Mucosa of rectum (tissue), 2 donors: ENCODE measurements around the gene FKBP15.
"Not testable (repeated sequence)": the region's sequence is repeated elsewhere in the genome, so short reads cannot be mapped to it uniquely, and the experiment has no call there.

ENCODE experiments used
- H3K27ac ChIP-seq, 2 donors: one replicate each; pipeline ENCODE4 v1.7.0; 2013; ENCODE audit warnings: inconsistent platforms in 2 of 2, low read depth in 2 of 2, low read length in 2 of 2
- H3K27me3 ChIP-seq, 2 donors: one replicate each; pipeline ENCODE4 v1.7.0; 2013; ENCODE audit warnings: low read length in 2 of 2; ENCODE audit not compliant: control insufficient read depth in 2 of 2, insufficient read depth in 2 of 2
- H3K36me3 ChIP-seq, 2 donors: one replicate each; pipeline ENCODE4 v1.7.0; 2013; ENCODE audit warnings: low read length in 2 of 2; ENCODE audit not compliant: control insufficient read depth in 2 of 2, insufficient read depth in 2 of 2
- H3K4me1 ChIP-seq, 2 donors: one replicate each; pipeline ENCODE4 v1.7.0; 2013; ENCODE audit warnings: low read length in 2 of 2, mild to moderate bottlenecking in 1 of 2; ENCODE audit not compliant: control insufficient read depth in 2 of 2, insufficient read depth in 2 of 2
- H3K4me3 ChIP-seq, 2 donors: one replicate each; pipeline ENCODE4 v1.7.0; 2013; ENCODE audit warnings: low read length in 2 of 2
- H3K9ac ChIP-seq, 2 donors: one replicate each; pipeline ENCODE4 v1.7.0; 2013; ENCODE audit warnings: low read length in 2 of 2, low read depth in 1 of 2, mild to moderate bottlenecking in 1 of 2
- H3K9me3 ChIP-seq, 2 donors: one replicate each; pipeline ENCODE4 v1.7.0; 2013; ENCODE audit warnings: low read length in 2 of 2; ENCODE audit not compliant: control insufficient read depth in 2 of 2
- donor health status: healthy.
- donor health status: Normal muscosa, but diverticular disease.

The FKBP15 gene

DNA sequence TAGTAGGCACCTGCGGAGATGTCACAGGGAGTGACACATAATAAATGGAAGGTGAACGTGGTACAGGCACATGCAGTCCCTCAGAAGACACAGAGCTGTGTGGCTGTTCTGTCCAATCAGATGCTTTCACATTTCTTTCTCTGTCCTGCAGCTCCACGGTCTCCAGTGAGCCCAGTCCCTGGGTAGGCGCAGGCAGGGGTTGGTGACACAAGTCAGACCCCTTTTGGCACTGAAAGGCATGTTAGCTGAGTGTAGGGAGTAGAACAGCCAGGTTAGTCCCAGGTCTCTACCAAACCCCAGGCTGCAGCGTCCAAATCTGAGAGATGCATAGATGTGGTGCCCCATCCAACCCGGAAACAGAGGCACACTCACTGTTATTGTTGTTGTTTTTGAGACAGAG is 67.5 kb downstream of the FKBP15 start:
- Histone ChIP-seq H3K27me3 (no peaks in the 10 kb centered on the region), H3K4me3 (no peak overlapping the region), H3K4me1 (peaks cover 7 to 11% of the 10 kb centered on the region in 2 donors), H3K9ac (no peak overlapping the region), H3K36me3 (peaks cover 10% of the 10 kb centered on the region in 2 donors), H3K27ac (no peak overlapping the region), H3K9me3 (no peaks in the 10 kb centered on the region)

DNA sequence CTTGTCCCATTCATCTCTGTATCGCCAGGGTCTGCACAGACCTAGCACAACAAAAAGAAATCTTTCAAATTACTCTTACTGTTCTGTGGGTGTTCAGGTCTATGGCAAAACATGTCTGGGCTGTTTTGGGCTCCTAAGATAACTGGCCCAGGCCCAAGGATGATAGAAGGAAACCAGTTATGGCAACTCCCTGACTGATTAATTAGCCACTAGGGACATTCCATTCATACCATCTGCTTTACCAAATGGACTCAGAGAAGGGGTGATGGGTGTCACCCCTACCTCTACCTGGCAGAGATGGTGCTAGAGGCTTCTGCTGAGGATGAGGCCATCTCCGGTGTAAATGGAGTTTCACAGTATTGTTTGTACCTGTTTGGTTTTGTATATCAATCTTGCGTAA is 68.4 kb downstream of the FKBP15 start:
- peak overlapping the region in 1 of 2 donors; percentile 32 for H3K27ac ChIP-seq
- no peaks in the 10 kb centered on the region for H3K9me3 ChIP-seq
- H3K36me3 ChIP-seq, result peaks cover 1% of the 10 kb centered on the region in 2 donors
- no peak overlapping the region for H3K9ac ChIP-seq
- no peaks in the 10 kb centered on the region for H3K27me3 ChIP-seq
- peak overlapping the region in 1 of 2 donors; percentile 49 for H3K4me3 ChIP-seq
- H3K4me1 ChIP-seq, result peaks cover 7 to 11% of the 10 kb centered on the region in 2 donors

DNA sequence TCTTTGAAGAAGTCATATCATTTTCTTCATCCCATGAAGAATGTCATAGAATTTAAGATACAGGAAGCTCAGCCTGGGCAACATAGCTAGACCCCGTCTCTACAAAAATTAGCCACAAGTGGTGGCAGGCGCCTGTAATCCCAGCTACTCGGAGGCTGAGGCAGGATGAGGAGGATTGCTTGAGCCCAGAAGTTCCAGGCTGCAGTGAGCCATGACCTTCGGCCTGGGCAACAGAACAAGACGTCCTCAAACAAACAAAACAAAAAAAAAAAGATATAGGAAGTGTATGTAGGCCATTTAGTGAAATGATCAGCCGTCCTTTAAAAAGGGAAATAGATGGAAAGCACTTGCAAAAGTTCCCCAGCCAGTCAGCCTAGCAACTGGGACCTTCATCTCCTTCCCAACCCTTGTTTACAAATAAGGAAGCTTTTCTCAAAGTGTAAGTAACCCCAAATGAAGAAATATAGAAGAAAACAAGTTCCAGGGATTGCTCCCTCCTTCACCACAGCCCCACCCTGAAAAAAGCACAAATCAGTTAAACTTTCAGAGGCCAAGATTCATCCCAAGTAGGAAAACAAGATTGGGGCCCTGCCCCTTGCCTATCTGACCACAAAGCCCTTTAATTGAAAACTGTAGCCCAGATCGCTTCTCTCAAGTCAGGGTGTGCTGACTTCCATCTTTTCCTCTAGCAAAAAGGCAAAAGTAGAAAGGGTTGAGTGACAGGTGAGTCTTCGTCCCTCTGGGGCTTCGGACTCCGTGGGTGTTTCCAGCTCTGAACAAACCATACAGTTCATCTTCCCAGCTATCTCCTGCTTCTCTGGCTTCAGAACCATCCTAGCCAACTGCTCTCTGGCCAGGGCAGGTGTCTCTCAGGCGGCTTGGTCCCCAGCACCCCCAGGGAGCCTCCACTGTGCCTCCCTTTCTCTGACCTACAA is 69.1 kb downstream of the FKBP15 start:
- Histone ChIP-seq H3K4me1 (peaks cover 7 to 11% of the 10 kb centered on the region in 2 donors), H3K27ac (peak overlapping the region; percentile 74 to 75), H3K9me3 (no peaks in the 10 kb centered on the region), H3K36me3 (no peaks in the 10 kb centered on the region), H3K4me3 (peak overlapping the region; percentile 74 to 79), H3K9ac (peak overlapping the region; percentile 6 to 80), H3K27me3 (no peaks in the 10 kb centered on the region)

DNA sequence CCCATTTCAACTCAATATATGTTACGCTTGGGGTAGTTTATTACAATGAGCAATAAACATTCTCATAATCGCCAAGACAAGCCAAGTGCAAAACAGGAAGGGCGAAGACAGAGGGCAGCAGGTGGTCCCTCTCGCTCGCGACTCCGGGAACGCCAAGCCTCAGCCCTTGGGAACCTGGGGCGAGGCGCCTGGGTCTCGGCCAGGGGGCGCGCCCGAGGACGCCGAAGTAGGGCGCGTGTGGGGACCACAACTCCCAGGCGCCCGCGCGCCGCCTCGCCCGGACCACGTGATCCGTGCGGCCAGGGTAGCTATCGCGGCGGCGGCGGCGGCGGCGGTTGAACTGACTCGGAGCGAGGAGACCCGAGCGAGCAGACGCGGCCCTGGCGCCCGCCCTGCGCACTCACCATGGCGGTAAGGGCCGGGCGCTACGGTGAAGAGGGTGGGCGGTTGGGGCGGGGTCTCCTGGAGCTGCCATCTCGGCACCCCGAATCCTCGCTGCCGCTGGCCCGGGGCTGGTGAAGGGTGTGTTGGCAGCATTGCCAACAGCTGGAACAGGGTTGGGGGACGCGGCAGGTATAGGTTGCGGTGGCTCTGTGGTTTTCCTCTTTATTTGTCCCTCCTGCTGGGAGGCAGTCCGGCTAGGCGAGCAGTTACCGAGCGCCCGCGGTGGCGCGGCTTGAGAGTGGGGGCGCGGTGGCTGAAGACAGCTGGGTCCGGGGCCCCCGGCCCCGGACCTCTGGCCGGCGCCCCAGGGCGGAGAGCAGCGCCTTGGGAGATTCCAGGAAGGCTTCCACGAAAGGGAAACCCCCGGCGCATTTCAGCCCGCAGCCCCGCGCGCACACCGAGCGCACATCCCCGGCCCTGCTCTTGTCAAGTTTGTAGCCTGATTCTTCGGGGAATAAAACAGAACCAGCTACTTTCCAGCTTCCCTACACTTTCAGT is 70.1 kb downstream of the FKBP15 start, which contains the start of gene SLC31A2:
Gene SLC31A2 (plus strand): TSS at position 338 of the 942 bp plus-strand sequence. CDS start 68 bp downstream, at position 406.
- H3K27me3 ChIP-seq, result no peaks in the 10 kb centered on the region
- peak within 1 kb of the TSS; percentile 49 to 80 for H3K9ac ChIP-seq
- H3K36me3 ChIP-seq, result no peaks in the 10 kb centered on the region
- peak within 1 kb of the TSS; percentile 74 to 75 for H3K27ac ChIP-seq
- peaks cover 7 to 11% of the 10 kb centered on the region in 2 donors for H3K4me1 ChIP-seq
- peak within 1 kb of the TSS; percentile 74 to 81 for H3K4me3 ChIP-seq
- no peaks in the 10 kb centered on the region for H3K9me3 ChIP-seq

DNA sequence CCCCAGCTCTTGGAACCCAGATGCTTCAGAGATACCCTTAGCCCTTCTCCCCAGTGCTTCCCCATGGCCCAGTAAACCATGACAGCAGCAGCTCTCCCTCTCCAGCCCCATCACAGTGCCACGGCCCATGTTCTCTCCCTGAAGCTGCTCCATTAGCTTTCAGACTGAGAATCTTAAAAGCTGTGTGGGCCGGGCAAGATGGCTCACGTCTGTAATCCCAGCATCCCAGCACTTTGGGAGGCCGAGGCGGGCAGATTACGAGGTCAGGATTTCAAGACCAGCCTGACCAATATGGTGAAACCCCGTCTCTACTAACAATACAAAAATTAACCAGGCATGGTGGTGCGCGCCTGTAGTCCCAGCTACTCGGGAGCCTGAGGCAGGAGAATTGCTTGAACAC is 71.5 kb downstream of the FKBP15 start:
- not testable (repeated sequence) for H3K9ac ChIP-seq, H3K9me3 ChIP-seq, H3K4me3 ChIP-seq, H3K36me3 ChIP-seq, H3K27ac ChIP-seq, H3K27me3 ChIP-seq, H3K4me1 ChIP-seq

DNA sequence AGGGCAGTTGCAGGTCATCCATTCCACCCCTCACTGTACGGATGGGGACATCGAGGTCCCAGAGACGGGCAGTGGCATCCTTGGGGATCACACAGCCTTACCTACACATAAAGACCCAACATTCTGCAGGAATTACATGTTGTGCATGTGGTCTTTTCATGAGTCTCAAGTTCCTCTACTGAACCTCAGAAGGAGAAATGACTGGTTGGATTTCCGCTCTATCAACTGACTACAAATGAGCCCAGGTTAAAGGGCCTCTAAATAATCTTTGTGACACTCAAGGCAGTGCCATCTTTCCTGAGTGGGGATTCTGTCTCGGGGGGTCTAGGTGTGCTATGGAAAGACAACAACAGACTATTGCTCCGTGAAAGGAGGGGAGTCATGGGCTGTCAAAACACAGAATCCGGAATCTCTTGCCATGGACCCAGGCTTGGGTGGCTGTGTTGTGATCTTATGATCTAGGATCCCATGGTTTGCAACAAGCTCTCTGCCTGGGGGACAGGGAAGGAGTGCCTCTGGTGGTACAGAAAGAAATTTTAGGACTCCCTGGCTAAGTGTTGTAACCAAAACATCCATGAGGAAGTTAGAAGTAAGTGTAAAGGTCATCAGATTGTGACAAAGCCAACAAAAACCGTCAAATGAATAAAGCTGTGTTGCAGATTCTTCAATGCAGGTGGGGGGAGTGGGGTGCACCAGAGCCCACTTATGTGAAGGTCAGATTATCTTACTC is 72.1 kb downstream of the FKBP15 start:
- Histone ChIP-seq H3K9ac (no peak overlapping the region), H3K4me3 (no peak overlapping the region)

DNA sequence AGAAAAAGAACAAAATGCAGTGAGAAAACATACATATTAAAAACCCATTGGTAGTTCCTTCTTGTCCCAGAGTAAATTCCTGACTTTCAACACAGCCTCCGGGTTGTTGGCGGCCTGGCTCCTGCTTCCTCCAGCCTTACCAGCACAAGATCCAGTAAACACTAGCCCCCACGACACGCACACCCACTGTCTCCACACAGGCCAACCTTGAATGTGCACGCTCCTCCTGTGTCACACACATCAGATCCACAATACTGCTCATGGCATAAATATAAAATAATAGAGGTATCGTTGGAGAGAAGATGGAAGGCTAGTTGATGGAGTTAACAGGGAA is 72.7 kb downstream of the FKBP15 start:
- Histone ChIP-seq H3K9me3 (no peaks in the 10 kb centered on the region), H3K4me3 (no peak overlapping the region), H3K27ac (no peak overlapping the region), H3K27me3 (peaks cover 0 to 2% of the 10 kb centered on the region in 2 donors), H3K36me3 (no peaks in the 10 kb centered on the region), H3K4me1 (peaks cover 3 to 7% of the 10 kb centered on the region in 2 donors), H3K9ac (no peak overlapping the region)

More for the DNA sequence above, 72.1 kb downstream of the FKBP15 start:
- Histone ChIP-seq H3K9me3 (no peaks in the 10 kb centered on the region), H3K36me3 (no peaks in the 10 kb centered on the region), H3K4me1 (peaks cover 3 to 7% of the 10 kb centered on the region in 2 donors), H3K27me3 (peaks cover 0 to 2% of the 10 kb centered on the region in 2 donors), H3K27ac (no peak overlapping the region)

DNA sequence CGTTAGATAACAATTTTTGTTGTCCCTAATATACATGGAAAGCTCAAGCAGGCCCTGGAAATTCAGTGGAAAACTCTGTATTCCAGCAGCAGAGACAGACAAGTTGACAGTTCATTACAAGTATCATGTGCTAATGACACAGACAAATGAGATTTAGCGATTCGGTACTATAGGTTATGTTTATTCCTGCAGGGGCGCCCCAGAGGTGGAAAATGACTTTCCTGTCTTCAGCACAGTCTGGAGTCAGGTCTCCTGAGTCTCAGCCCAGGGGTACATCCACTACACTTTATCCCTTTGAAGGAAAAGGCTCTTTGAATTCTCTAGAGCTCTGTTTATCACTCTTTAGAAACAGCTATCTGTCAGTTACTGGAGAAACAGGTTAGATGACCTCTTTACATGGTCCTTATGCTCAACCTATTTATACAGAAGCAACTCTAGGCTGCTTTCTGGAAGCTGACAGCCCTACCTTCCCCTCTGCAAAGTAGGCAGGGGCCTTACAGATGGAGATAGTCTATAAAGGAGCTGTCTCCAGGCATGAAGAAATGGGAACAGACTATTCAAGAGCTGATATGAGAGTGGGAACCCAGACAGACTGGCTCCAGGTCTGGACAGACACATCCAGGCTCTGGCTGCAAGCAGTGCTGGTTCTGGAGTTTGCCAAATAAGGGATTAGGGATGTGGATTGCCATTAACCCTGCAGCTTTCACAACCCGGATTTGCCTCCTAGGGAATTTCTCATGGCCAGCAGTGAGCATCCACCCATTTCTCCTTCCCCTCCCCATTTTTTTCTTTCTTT is 77.4 kb downstream of the FKBP15 start:
- Histone ChIP-seq H3K4me1 (no peaks in the 10 kb centered on the region), H3K36me3 (no peaks in the 10 kb centered on the region), H3K9ac (no peak overlapping the region), H3K27ac (no peak overlapping the region), H3K27me3 (peaks cover 0 to 2% of the 10 kb centered on the region in 2 donors), H3K4me3 (no peak overlapping the region), H3K9me3 (no peaks in the 10 kb centered on the region)

DNA sequence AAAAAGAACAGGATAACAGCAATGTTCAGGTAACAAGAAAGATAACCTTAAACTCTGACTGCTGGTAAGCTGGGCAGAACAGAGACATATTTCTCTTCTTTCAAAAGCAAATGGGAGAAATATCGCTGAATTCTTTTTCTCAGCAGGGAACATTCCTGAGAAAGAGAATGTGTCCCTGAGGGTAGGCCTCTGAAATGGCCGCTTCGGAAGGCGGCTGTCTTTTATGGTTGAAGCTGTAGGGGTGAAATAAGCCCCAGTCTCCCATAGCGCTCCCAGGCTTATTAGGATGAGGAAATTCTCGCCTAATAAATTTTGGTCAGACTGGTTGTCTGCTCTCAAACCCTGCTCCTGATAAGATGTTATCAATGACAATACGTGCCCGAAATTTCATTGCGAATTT is 80.2 kb downstream of the FKBP15 start:
- H3K4me1 ChIP-seq, H3K27ac ChIP-seq, H3K9ac ChIP-seq, H3K27me3 ChIP-seq, H3K36me3 ChIP-seq, H3K4me3 ChIP-seq, H3K9me3 ChIP-seq: not testable (repeated sequence)
